Stimulated activated naive CD8-positive, alpha-beta T cell treated with anti-CD3 and anti-CD28 coated beads, Interleukin-15, Interleukin-2, amounts not matched to agents 100 U/mL and 50 U/mL, for 24 hours (primary cell): ENCODE data around the gene TXLNG.

ENCODE experiments used
- ATAC-seq: fragments of 150-1000 bp; cut with Tn5 transposase; one replicate; pipeline ENCODE4 v1.10.0; 2021
- DNase-seq: peaks from one replicate; pipeline ENCODE4 v3.0.0; 2021

Gene TXLNG

GRCh38 chrX:16874458-16875095, 88.3 kb downstream of the TXLNG start:
- DNase-seq = no peak
- no peak for ATAC-seq

DNA sequence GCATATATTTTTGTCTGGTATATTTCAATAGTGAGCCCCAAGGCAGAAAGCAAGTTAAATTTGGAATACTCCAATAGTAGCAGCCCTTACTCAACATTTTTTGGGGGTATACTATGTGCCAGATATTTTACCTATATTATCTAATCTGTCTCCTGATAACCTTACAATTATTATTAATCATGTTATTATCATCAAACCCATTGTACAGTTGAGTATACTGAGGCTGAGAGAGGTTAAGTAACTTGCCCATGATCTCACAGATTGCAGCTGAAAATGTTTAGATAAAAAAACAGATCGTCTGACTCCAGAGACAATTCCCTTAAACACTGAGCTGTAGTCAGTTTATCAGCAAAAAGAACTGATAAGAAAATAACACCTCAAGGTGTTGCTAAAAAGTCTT, 90.4 kb downstream of the TXLNG start:
- no peak for ATAC-seq
- no peak for DNase-seq

- ATAC-seq (peak; percentile 38), DNase-seq (peak; percentile 16)
Observed at GRCh38 chrX:16882169-16882568, 95.9 kb downstream of the TXLNG start.

- DNase-seq = peak; percentile 71
- peak; percentile 86 for ATAC-seq
Observed at GRCh38 chrX:16882702-16883486, 96.6 kb downstream of the TXLNG start.

GRCh38 chrX:16883487-16883804, 97.2 kb downstream of the TXLNG start:
- DNase-seq = no peak
- no peak for ATAC-seq

DNA sequence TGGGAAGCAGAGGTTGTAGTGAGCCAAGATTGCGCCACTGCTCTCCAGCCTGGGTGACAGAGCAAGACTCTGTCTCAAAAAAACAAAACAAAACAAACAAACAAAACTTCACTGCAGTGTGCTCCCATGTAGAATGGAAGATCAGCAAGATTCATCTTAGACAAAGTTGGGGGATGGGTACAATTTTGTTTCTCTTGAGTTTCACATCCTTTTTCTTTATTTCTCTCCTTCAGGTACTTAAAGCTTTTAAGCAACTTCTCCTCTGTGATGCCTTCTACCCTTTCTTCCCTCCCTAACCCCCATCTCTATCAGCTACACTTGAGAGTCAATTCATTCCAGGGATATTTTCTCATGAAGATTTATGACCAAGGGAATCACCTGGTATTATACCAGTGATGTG, 99.4 kb downstream of the TXLNG start:
- DNase-seq (no peak), ATAC-seq (no peak)

DNA sequence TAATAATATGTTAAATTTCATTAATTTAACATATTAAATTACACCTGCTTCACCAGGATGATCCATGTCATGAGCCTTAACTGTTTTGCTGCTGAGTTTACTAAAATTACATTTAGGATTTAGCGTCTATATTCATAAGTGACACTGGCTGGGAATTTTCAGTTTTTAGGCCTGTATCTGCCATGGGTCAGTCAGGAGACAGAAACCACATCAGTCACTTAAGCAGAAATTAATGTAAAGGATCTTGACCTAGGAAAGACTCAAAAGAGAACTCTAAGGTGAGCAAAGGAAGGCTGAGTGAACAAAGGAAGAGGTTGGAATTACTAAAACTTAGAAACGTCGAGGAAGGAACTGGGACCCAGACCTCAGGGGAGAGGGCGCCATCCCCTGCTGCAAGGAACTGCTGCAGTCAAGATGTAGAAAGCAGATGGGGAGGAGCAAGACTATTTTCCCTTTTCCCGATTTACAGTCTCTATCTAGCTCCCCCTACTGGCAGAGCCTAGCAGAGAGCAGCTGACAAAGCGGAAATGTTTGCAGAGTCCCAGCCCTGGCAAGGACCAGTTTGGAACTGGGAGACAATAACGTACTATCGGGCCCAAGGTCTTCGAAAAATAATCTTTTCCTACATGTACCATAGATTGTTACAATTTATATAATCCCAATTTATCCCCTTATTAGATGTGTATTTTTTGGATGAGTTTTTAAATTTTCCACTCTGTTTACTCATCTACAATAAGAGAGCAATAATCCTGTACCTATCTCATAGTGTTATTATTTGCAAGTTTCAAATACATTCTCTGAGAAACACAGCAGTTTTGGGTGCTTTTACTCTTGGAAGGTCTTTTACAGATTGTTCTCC, 106.5 kb downstream of the TXLNG start:
- peak; percentile 75 for ATAC-seq
- peak; percentile 61 for DNase-seq
